Testis (tissue), 2 donors: ENCODE measurements around the gene FA2H.

Experiments
- CTCF ChIP-seq, 3 experiments: fragments of 450-650 bp in 2 of 3; fragments of 200-600 bp in 1 of 3; sonication (generic) in 1 of 3; IDR thresholded peaks; one replicate each; pipeline ENCODE4 v1.5.1; 2016 to 2019; ENCODE audit warnings: antibody characterized with exemption in 3 of 3, mild to moderate bottlenecking in 2 of 3, moderate library complexity in 1 of 3
- POLR2A ChIP-seq: fragments of 450-650 bp; IDR thresholded peaks from one replicate; pipeline ENCODE4 v1.6.1; 2017; ENCODE audit warnings: antibody characterized with exemption, mild to moderate bottlenecking, moderate library complexity

GRCh38 chr16:74776926-74777325 lies 2.3 kb upstream of the FA2H start:
- no peak for TF ChIP-seq CTCF (IDR thresholded peaks at IDR 0.05)
- no peak for TF ChIP-seq POLR2A
